ENCODE results near the gene XPNPEP1. TPM values are rescaled to one million over a fixed set of nuclear protein-coding genes. Genes with fewer than 3 reads are reported as not detected.

The XPNPEP1 gene
- total and polyA plus RNA-seq, 2 donors from 2014 or later, result 34.4 to 62.4 TPM

GRCh38 chr10:109838592-109839244 lies 84.6 kb downstream of the XPNPEP1 start:
- Histone ChIP-seq H3K4me1 (ENCODE audit: control insufficient read depth in 2 of 3, insufficient read depth in 2 of 3, low read depth in 1 of 3, low read length in 3 of 3) (no peaks in the 10 kb centered on the region), H3K27ac (ENCODE audit: low read depth in 2 of 2, low read length in 2 of 2) (no peak overlapping the region), H3K9me3 (ENCODE audit: control insufficient read depth in 2 of 3, insufficient read depth in 1 of 3, low read length in 3 of 3) (no peaks in the 10 kb centered on the region), H3K27me3 (ENCODE audit: control insufficient read depth, insufficient read depth, low read length) (no peaks in the 10 kb centered on the region), H3K9ac (ENCODE audit: low read length in 3 of 3) (no peak overlapping the region), H3K36me3 (ENCODE audit: control insufficient read depth in 2 of 3, insufficient read depth in 3 of 3, low read length in 3 of 3) (no peaks in the 10 kb centered on the region), H3K4me3 (ENCODE audit: low read length in 3 of 3) (no peak overlapping the region)
- no peak for DNase-seq
- no peak for TF ChIP-seq CTCF (IDR thresholded peaks at IDR 0.05; ENCODE audit: borderline replicate concordance, extremely low read depth, insufficient read depth)
- intact Hi-C loops (cut with DNase I), result no loop called here
- FAIRE-seq, result no peak

- Histone ChIP-seq H3K4me3 (ENCODE audit: low read length in 3 of 3) (no peak overlapping the region), H3K36me3 (ENCODE audit: control insufficient read depth in 2 of 3, insufficient read depth in 3 of 3, low read length in 3 of 3) (no peaks in the 10 kb centered on the region), H3K4me1 (ENCODE audit: control insufficient read depth in 2 of 3, insufficient read depth in 2 of 3, low read depth in 1 of 3, low read length in 3 of 3) (no peaks in the 10 kb centered on the region), H3K9ac (ENCODE audit: low read length in 3 of 3) (no peak overlapping the region), H3K9me3 (ENCODE audit: control insufficient read depth in 2 of 3, insufficient read depth in 1 of 3, low read length in 3 of 3) (no peaks in the 10 kb centered on the region), H3K27me3 (ENCODE audit: control insufficient read depth, insufficient read depth, low read length) (no peaks in the 10 kb centered on the region), H3K27ac (ENCODE audit: low read depth in 2 of 2, low read length in 2 of 2) (no peak overlapping the region)
- FAIRE-seq (no peak), DNase-seq (no peak)
- intact Hi-C loops (cut with DNase I), result no loop called here
- no peak for TF ChIP-seq CTCF (IDR thresholded peaks at IDR 0.05; ENCODE audit: borderline replicate concordance, extremely low read depth, insufficient read depth)
Observed at GRCh38 chr10:109837384-109837783, 85.9 kb downstream of the XPNPEP1 start.

DNA sequence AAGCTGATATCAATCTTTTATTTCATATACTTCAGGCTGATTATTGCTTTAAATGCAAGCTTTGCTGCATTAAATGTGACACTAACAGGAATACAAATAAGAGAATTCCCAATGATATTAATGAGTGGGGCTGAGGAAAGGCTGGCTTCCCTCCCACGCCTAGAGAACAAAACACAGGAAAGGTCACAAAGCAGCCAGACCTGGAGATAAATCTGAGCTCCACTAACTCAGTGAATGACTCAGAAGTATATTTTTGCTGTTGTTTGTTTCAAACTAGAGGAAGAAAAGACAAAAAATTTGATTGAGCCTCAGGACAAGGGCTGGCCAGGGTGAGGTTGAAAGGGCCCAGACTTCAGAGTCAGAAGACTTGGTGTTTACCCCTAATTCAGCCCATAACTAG lies 88.1 kb downstream of the XPNPEP1 start:
- no peaks in the 10 kb centered on the region for H3K36me3 ChIP-seq (ENCODE audit: control insufficient read depth in 2 of 3, insufficient read depth in 3 of 3, low read length in 3 of 3)

More for the DNA sequence above, 88.1 kb downstream of the XPNPEP1 start:
- Histone ChIP-seq H3K9ac (ENCODE audit: low read length in 3 of 3) (no peak overlapping the region), H3K4me1 (ENCODE audit: control insufficient read depth in 2 of 3, insufficient read depth in 2 of 3, low read depth in 1 of 3, low read length in 3 of 3) (no peaks in the 10 kb centered on the region), H3K27ac (ENCODE audit: low read depth in 2 of 2, low read length in 2 of 2) (no peak overlapping the region), H3K4me3 (ENCODE audit: low read length in 3 of 3) (no peak overlapping the region), H3K27me3 (ENCODE audit: control insufficient read depth, insufficient read depth, low read length) (no peaks in the 10 kb centered on the region), H3K9me3 (ENCODE audit: control insufficient read depth in 2 of 3, insufficient read depth in 1 of 3, low read length in 3 of 3) (no peaks in the 10 kb centered on the region)
- FAIRE-seq, result no peak
- DNase-seq, result peak in 2 of 5 donors; percentile 31 to 35
- intact Hi-C loops (cut with DNase I), result no loop called here
- TF ChIP-seq CTCF (IDR thresholded peaks at IDR 0.05; ENCODE audit: borderline replicate concordance, extremely low read depth, insufficient read depth), result no peak

All from kidney (tissue), 14 donors.